HG03469 (cell line): Measurements from ENCODE around the gene GREB1L.
"Not testable (repeated sequence)": the region's sequence is repeated elsewhere in the genome, so short reads cannot be mapped to it uniquely, and the experiment has no call there.

ENCODE experiments used
- ATAC-seq: cut with Tn5 transposase; IDR thresholded peaks from one replicate; pipeline ENCODE4 v1.9.1; 2021; ENCODE audit warnings: mild to moderate bottlenecking, moderate library complexity, moderate number of reproducible peaks; ENCODE audit not compliant: unreplicated experiment

Gene GREB1L

GRCh38 chr18:21262979-21263378 lies 20.9 kb downstream of the GREB1L start:
- ATAC-seq = no peak

- no peak for ATAC-seq
Measured at GRCh38 chr18:21264651-21265050, 22.6 kb downstream of the GREB1L start.

- ATAC-seq = no peak
Measured at GRCh38 chr18:21265971-21266673, 24.1 kb downstream of the GREB1L start.

- ATAC-seq = no peak
Measured at GRCh38 chr18:21267400-21267799, 25.4 kb downstream of the GREB1L start.

GRCh38 chr18:21269349-21269748 lies 27.3 kb downstream of the GREB1L start:
- ATAC-seq = no peak

- ATAC-seq = no peak
Measured at GRCh38 chr18:21270453-21270852, 28.4 kb downstream of the GREB1L start.

GRCh38 chr18:21272016-21272579 lies 30.1 kb downstream of the GREB1L start:
- ATAC-seq = no peak

- ATAC-seq = no peak
Measured at GRCh38 chr18:21273568-21273967, 31.5 kb downstream of the GREB1L start.

GRCh38 chr18:21275645-21276044 lies 33.6 kb downstream of the GREB1L start:
- no peak for ATAC-seq

GRCh38 chr18:21277578-21277977 lies 35.5 kb downstream of the GREB1L start:
- ATAC-seq = no peak

- not testable (repeated sequence) for ATAC-seq
Measured at GRCh38 chr18:21278218-21278617, 36.2 kb downstream of the GREB1L start.

- ATAC-seq = no peak
Measured at GRCh38 chr18:21281603-21282002, 39.6 kb downstream of the GREB1L start.

GRCh38 chr18:21284540-21284939 lies 42.5 kb downstream of the GREB1L start:
- ATAC-seq = no peak

- ATAC-seq = no peak
Measured at GRCh38 chr18:21289827-21290226, 47.8 kb downstream of the GREB1L start.

- no peak for ATAC-seq
Measured at GRCh38 chr18:21291106-21291505, 49.1 kb downstream of the GREB1L start.

GRCh38 chr18:21293479-21293878 lies 51.4 kb downstream of the GREB1L start:
- no peak for ATAC-seq

GRCh38 chr18:21295101-21295500 lies 53.1 kb downstream of the GREB1L start:
- no peak for ATAC-seq

- ATAC-seq = no peak
Measured at GRCh38 chr18:21296045-21296444, 54.0 kb downstream of the GREB1L start.

- no peak for ATAC-seq
Measured at GRCh38 chr18:21298351-21298750, 56.3 kb downstream of the GREB1L start.

GRCh38 chr18:21300035-21300907 lies 58.2 kb downstream of the GREB1L start:
- ATAC-seq = no peak

GRCh38 chr18:21300908-21301200 lies 58.8 kb downstream of the GREB1L start:
- ATAC-seq = no peak

GRCh38 chr18:21303445-21303844 lies 61.4 kb downstream of the GREB1L start:
- ATAC-seq = no peak
